ENCODE measurements around the gene SLC35F3. TPM values are rescaled to one million over a fixed set of nuclear protein-coding genes. Genes with fewer than 3 reads are reported as not detected.

The SLC35F3 gene
- total and polyA plus RNA-seq, 9 of the 15 experiments (the other 6 are each of a cell fraction or from before 2014, with no cell fraction given), result 0.04 to 0.07 (median 0.04) TPM; not detected in 6

DNA sequence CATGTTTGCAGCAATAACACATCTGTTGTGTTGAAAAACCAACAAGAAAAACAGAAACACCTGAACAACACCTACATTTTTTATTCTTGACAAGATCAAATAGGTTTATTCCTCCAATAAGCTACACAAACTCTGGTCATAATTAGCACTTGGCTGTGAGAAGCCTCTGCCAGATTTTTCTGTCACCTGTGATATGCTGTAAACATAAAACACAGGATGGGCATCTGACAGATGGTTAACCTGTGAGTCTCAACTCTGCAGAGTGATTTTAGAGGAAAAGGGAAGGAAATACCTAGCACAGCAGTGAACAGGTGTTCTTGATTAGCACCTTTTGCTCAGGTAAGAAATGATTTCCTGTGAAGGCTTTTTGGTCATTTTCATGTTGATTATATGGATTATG lies 293.4 kb downstream of the SLC35F3 start:
- no peak overlapping the region for H3K9ac ChIP-seq (ENCODE audit: insufficient read depth in 1 of 2, low read depth in 2 of 2, low read length in 2 of 2)
- intact Hi-C loops (cut with micrococcal nuclease) (no loop called here), in situ Hi-C loops (cut with MboI) (no loop called here)
- CTCF ChIA-PET (ENCODE audit: low intra/inter-chr PET ratio), result no interaction called here
- BruUV-seq (replicated peaks), result no TSS peak
- DNase-seq (ENCODE audit: extremely low read depth in 1 of 4, low spot score in 3 of 4) (no peak), FAIRE-seq (no peak), ATAC-seq (no peak)
- peaks cover 3 to 4% of the 10 kb centered on the region in 2 experiments; a peak in 2 of 5 replicates for H3K27me3 ChIP-seq (ENCODE audit: control insufficient read depth in 2 of 2, insufficient read depth in 2 of 2, low read length in 2 of 2)
- POLR2A ChIA-PET, result no interaction called here
- H3K4me3 ChIP-seq, result no peak overlapping the region
- no peaks in the 10 kb centered on the region for H3K9me3 ChIP-seq (replicated peaks; ENCODE audit: control insufficient read depth, insufficient read depth, low read depth, low read length)
- no peaks in the 10 kb centered on the region for H3K4me1 ChIP-seq (replicated peaks in 1 of 2; ENCODE audit: control insufficient read depth in 2 of 2, insufficient read depth in 2 of 2, low read length in 2 of 2)
- H3K4me2 ChIP-seq (ENCODE audit: insufficient read depth, low read length), result no peak overlapping the region
- H3K27ac ChIP-seq (ENCODE audit: extremely low read depth, low read depth, low read length), result no peak overlapping the region
- no peak overlapping the region for H2AFZ ChIP-seq (ENCODE audit: low read depth, low read length)
- H3K79me2 ChIP-seq (ENCODE audit: control insufficient read depth, insufficient read depth, low read length), result no peaks in the 10 kb centered on the region
- no peaks in the 10 kb centered on the region for H3K9me1 ChIP-seq (ENCODE audit: control insufficient read depth, insufficient read depth, low read length)
- no peaks in the 10 kb centered on the region for H3K36me3 ChIP-seq (ENCODE audit: control insufficient read depth, insufficient read depth, low read length)
- no peaks in the 10 kb centered on the region for H4K20me1 ChIP-seq (replicated peaks; ENCODE audit: control insufficient read depth, insufficient read depth, low read length)
- TF ChIP-seq, protein P1, sequence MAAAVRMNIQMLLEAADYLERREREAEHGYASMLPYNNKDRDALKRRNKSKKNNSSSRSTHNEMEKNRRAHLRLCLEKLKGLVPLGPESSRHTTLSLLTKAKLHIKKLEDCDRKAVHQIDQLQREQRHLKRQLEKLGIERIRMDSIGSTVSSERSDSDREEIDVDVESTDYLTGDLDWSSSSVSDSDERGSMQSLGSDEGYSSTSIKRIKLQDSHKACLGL (CRISPR knock-in tag; IDR thresholded peaks at IDR 0.05; ENCODE audit: borderline replicate concordance, poor library complexity, severe bottlenecking), result no peak
- TF ChIP-seq JUN (IDR thresholded peaks at IDR 0.05; ENCODE audit: borderline replicate concordance, low read depth, low read length) (no peak), JUN (CRISPR knock-in tag; IDR thresholded peaks at IDR 0.05; ENCODE audit: borderline replicate concordance) (no peak), KHSRP (IDR thresholded peaks at IDR 0.05) (no peak), NR3C1 (CRISPR knock-in tag; IDR thresholded peaks at IDR 0.05) (no peak), FIP1L1 (IDR thresholded peaks at IDR 0.05; ENCODE audit: low read depth, low read length, poor library complexity, severe bottlenecking) (no peak), SP1 (CRISPR knock-in tag; IDR thresholded peaks at IDR 0.05) (no peak), FOS (IDR thresholded peaks at IDR 0.05; ENCODE audit: extremely low read depth, insufficient read length) (no peak), MCM7 (IDR thresholded peaks at IDR 0.05) (no peak), ZNF134 (CRISPR knock-in tag; conservative IDR thresholded peaks at IDR 0.05) (no peak), MAFG (tag; conservative IDR thresholded peaks at IDR 0.05) (no peak), ZBTB8A (IDR thresholded peaks at IDR 0.05; ENCODE audit: partially characterized antibody) (no peak)
- TF ChIP-seq, protein P2, sequence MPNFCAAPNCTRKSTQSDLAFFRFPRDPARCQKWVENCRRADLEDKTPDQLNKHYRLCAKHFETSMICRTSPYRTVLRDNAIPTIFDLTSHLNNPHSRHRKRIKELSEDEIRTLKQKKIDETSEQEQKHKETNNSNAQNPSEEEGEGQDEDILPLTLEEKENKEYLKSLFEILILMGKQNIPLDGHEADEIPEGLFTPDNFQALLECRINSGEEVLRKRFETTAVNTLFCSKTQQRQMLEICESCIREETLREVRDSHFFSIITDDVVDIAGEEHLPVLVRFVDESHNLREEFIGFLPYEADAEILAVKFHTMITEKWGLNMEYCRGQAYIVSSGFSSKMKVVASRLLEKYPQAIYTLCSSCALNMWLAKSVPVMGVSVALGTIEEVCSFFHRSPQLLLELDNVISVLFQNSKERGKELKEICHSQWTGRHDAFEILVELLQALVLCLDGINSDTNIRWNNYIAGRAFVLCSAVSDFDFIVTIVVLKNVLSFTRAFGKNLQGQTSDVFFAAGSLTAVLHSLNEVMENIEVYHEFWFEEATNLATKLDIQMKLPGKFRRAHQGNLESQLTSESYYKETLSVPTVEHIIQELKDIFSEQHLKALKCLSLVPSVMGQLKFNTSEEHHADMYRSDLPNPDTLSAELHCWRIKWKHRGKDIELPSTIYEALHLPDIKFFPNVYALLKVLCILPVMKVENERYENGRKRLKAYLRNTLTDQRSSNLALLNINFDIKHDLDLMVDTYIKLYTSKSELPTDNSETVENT (CRISPR knock-in tag; IDR thresholded peaks at IDR 0.05), result no peak
- TF ChIP-seq, protein P3, sequence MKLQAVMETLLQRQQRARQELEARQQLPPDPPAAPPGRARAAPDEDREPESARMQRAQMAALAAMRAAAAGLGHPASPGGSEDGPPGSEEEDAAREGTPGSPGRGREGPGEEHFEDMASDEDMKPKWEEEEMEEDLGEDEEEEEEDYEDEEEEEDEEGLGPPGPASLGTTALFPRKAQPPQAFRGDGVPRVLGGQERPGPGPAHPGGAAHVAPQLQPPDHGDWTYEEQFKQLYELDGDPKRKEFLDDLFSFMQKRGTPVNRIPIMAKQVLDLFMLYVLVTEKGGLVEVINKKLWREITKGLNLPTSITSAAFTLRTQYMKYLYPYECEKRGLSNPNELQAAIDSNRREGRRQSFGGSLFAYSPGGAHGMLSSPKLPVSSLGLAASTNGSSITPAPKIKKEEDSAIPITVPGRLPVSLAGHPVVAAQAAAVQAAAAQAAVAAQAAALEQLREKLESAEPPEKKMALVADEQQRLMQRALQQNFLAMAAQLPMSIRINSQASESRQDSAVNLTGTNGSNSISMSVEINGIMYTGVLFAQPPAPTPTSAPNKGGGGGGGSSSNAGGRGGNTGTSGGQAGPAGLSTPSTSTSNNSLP (IDR thresholded peaks at IDR 0.05; ENCODE audit: borderline replicate concordance, low read depth, low read length), result no peak

Data from K562 (cell line).